Stimulated activated CD8-positive, alpha-beta memory T cell treated with anti-CD3 and anti-CD28 coated beads, Interleukin-7, amount 100 ng/mL, for 48 hours (primary cell): ENCODE results near the gene CEP83.

Experiments
- DNase-seq, 2 donors: peaks; one replicate each; pipeline ENCODE4 v3.0.0-alpha.2; 2020; ENCODE audit warnings: low read depth in 1 of 2; ENCODE audit errors: extremely low read depth in 1 of 2

The CEP83 gene

DNA sequence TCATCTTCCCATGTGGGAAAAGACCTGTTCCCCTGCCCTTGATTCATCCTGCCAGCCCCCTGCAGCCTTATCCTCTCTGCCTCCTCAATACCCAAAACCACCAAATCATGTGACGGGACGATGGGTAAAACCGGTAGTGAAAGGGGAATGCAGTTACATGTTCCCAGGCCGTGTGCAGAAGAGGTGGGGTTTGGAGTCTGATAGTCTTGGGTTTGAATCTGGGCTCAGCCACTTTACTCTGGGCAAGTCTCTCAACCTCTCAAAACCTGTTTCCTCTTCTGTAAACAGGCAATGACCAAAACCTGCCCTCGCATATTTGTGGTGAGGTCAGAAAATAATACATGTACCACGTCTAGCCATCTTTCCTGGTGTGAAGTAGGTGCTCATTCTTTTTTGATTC, 188.3 kb downstream of the CEP83 start:
- no peak for DNase-seq

DNA sequence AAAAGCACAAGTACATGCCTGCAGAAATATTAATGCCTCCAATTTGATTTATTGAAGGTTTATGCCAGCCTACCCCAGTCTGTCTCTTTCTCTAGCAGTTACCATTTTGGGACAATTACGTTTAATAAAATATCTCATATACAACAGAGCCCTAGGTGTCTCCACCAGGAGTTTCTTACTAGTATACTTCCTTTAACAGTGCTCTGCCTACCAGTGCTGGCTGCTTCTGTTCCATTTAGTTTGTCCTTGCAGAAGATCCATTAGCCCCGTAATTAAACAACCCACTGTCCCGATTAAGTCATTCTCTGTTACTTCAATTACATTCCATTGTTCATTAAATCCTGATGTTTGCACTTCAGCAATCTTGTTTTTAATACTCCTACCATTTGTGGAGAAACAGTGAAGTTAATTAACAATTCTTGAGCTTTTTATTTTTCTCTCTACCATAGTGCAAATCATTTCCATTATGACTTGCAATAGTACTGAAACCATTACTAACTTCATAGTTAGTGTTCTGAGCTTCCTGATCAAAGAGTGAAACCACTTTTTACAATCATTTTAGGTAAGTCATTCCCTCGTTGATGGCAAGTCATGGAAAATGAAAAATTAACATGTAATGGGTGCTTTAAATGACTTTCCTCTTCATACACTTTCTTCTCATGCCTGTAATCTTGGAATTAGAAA, 190.2 kb downstream of the CEP83 start:
- DNase-seq: no peak

- no peak for DNase-seq
Observed at GRCh38 chr12:94267921-94268471, 191.7 kb downstream of the CEP83 start.

DNA sequence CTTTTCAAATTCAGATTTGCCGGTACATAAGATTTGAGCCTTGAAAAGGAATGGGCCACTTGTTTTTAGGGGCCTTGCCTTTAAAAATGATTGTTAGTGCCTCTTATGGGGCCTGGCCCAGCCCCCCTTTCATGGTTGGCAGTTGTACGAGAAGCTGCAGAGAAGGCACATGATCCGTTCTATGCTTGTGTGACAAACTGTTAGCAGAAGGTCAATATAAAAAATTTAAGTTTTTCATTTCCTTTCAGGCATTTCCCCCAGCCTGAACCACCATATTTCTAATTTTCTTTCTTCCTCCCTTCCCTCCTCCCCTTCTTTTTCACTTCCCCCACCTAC, 192.2 kb downstream of the CEP83 start:
- DNase-seq: no peak

- no peak for DNase-seq
Observed at GRCh38 chr12:94266796-94267536, 192.7 kb downstream of the CEP83 start.

DNA sequence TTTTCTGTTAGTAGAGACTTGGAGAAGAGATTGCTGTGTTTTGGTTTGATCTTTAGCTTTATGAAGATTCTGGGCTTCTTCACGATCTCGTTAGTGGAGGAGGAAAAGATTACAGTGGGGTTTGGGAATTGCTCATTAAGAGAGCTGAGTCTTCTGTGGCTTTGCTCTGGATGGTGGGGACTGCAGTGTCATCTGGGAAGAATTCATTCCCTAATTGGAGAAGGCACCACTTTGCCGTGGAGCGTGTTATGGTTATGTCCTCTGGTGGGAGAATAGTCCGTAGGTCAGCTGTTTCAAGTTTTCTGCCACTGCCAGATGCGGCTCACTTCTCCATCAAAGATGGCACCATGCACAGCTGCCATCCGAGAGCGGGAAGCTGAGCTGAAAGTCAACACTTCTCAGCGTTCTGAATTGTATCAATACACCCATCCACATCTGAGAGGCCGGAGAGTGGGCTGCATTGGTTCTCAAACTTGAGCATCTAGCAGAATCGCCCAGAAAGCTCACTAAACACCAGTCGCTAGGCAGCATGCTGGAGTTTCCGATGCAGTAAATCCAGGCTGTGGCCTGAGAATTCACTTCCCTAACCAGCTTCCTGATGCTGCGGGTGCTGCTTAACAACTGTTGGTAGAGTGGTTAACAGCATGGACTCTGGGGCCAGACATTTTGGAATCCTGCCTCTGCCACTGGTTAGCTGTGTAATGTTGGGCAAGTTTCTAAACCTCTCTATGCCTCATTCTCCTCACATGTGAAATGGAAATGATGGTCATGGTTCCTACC, 193.5 kb downstream of the CEP83 start:
- no peak for DNase-seq

DNA sequence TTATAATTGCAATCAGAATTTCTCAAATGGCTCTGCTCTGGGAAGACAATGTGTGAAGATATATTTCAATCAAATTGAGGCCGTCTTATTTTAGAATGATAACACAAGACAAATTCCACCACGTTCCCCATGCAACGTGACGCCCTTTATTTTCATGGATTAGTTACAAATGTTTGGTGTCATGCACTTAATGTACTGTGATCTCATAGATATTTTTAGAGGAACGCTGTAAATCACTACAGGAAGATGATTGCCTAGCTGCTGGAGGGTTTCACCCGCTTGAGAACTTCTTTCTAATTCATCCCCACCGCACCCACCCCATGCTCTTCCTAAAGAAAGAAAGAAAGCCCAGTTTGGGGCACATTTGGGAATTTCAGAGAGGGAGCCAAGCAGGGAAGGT, 194.1 kb downstream of the CEP83 start:
- DNase-seq: no peak

DNA sequence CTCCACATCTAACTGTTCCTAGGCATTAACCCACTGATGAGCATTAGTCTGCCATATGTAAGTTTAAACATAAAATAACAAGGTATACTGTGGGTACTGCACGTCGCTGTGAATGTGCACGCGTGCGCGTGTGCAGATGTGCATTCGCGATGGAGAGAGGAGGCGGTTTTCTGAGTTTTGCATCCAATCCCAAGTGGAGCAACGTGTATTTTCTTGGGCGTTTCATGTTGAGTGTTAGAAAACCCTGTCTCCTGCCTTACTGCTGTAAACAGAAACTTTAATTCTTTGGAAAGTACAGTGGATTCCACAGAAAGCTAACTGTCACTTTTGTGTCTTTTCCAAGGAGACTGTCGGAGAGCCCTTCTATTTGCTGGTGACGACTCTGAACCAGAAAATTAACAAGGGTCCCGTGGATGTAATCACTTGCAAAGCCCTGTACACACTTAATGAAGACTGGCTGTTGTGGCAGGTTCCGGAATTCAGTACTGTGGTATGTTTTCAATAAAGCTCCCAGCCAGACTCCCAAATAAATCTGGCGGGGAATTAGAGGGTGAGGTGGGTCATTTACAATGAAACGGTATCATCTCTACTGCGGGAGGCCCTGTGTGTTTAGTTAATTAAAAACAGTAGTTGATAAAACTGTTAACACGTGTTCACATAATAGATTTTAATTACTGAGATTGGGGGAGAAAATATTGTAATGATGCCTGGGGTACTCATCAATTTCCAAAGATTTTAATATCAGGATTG, 194.8 kb downstream of the CEP83 start:
- DNase-seq: no peak

DNA sequence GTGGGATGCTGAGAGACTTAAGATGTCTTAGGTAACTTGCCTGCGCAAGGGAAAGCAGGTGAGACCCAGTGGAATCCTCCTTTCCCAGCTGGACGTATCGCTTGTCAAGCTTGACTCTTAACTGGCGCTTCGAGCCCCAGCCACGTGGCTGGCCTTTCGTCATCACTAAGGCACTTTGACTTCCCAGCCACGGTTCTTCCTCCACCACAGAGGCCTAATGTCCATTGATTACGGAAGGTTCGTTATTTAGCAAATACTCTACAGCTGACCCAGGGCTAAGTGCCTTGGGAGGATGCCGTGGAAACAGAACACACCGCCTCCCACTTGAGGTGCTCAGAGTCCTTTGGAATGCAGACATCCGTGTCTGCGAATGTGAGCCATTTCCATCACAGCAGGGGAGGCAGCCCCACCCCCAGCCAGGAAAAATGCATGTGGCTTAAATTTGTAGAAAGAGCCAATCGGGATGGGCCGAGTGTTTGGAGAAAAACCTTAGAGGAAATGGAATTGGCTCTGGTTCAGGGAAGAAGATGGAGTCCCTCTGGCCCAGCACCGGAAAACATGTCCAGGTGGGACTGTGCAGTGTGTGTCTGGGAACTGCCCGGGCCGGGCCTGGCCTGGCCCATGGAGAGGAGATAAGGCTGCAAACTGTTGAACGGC, 195.6 kb downstream of the CEP83 start:
- DNase-seq: no peak

DNA sequence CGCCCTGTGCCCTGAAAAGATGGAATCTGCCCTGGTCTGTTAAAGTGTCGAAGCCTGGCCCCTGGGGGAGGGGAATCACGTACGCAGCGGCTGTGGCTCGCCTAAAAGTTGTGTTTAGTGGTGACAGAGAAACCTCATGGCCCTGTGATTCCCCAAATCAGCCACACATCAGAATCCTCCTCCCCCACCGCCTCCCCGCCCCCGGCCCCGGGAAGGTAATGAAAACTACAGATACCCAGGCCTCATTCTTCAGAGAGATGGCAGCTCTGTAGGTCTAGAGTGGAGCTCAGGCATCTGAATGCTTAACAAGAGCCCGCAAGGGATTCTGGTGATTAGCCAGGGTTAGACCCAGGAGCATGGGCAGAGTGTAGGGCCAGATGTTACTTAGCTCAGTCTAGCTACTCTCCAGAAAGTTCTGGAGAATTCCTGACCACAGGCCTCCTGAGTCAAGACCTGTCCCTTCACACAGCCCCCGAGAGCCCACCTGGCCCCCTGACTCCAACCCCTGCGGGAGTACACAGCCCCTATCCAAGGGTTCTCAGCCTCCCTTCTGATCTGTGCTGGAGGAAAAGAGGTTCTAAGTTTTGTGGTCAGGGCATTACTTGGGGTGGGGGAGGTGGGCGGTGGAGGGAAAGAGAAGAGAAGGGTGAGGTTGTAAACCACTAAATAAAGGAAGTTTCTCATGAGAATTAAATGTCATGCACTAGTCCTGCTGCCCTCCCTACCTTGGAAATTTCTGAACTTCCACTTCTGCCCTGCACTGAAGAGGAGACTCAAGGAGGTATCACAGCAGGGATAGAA, 196.5 kb downstream of the CEP83 start:
- DNase-seq: peak; percentile 59 to 73

GRCh38 chr12:94262228-94263010, 197.2 kb downstream of the CEP83 start:
- DNase-seq: peak; percentile 50 to 63

DNA sequence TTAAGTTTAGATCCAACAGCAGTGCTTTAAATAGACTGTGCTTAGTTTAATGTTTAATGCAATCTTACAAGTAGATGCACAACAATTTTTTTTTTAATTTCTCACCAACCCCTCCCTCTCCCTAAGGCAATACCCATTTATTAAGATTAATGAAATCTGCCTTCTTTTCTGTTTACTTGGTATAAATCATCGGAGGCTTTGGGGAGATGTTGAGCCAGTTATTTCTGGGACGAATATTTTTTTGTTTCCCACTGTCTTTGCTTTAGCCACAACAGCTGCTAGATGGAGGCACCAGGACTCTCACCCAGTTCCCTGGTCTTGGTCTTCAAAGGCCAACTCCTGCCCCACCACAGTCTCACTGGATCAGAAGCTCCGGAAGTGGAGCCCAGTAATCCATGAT, 197.9 kb downstream of the CEP83 start:
- DNase-seq: no peak

GRCh38 chr12:94261119-94261518, 198.5 kb downstream of the CEP83 start:
- no peak for DNase-seq

GRCh38 chr12:94260717-94261116, 198.9 kb downstream of the CEP83 start:
- DNase-seq: no peak

GRCh38 chr12:94260017-94260416, 199.7 kb downstream of the CEP83 start:
- no peak for DNase-seq

DNA sequence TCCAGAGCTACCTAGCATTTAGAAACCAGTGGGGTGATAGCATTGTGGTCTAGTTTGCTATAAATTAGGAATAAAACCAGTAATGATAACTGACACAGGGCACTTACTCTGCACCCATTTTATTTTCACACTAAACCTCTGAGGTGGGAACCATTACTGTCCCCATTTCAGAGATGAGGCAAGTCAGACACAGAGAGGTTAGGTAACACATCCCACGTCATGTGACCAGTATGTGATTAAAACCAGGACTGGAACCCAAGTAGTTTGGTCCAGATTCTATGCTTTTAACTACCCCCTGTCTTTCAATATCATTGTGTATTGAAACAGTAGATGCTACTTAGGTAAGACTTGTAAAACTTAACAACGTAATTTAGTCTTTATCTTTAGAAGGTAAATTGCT, 201.1 kb downstream of the CEP83 start:
- no peak for DNase-seq
